ENCODE measurements around the gene KATNBL1. TPM values are rescaled to one million over a fixed set of nuclear protein-coding genes. Genes with fewer than 3 reads are reported as not detected.

Gene KATNBL1
- total and polyA plus RNA-seq, 2 experiments from 2014 or later: 68.2 to 96.1 TPM

DNA sequence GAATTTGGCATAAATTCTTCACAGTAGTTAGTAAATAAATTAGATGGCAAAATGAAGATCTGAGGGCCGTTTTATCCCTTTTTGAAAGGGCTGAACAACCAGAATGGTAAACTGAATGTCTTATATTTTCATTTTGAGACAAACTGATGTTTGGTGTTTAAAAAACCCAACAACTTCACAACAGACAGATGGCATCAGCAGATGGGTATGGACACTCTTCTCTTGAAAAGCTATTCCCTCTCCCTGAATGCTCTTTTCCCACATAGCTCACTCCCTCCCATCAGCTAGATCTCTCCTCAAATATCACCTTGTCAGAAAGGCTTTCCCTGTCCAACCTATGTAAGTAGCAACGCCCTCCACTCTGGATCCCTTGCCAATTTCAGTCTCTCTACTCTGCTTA is 48.3 kb upstream of the KATNBL1 start (continued):
- no peak for TF ChIP-seq CREB1 (CRISPR knock-in tag; IDR thresholded peaks at IDR 0.05; ENCODE audit: low read depth)
- TF ChIP-seq, protein P1, sequence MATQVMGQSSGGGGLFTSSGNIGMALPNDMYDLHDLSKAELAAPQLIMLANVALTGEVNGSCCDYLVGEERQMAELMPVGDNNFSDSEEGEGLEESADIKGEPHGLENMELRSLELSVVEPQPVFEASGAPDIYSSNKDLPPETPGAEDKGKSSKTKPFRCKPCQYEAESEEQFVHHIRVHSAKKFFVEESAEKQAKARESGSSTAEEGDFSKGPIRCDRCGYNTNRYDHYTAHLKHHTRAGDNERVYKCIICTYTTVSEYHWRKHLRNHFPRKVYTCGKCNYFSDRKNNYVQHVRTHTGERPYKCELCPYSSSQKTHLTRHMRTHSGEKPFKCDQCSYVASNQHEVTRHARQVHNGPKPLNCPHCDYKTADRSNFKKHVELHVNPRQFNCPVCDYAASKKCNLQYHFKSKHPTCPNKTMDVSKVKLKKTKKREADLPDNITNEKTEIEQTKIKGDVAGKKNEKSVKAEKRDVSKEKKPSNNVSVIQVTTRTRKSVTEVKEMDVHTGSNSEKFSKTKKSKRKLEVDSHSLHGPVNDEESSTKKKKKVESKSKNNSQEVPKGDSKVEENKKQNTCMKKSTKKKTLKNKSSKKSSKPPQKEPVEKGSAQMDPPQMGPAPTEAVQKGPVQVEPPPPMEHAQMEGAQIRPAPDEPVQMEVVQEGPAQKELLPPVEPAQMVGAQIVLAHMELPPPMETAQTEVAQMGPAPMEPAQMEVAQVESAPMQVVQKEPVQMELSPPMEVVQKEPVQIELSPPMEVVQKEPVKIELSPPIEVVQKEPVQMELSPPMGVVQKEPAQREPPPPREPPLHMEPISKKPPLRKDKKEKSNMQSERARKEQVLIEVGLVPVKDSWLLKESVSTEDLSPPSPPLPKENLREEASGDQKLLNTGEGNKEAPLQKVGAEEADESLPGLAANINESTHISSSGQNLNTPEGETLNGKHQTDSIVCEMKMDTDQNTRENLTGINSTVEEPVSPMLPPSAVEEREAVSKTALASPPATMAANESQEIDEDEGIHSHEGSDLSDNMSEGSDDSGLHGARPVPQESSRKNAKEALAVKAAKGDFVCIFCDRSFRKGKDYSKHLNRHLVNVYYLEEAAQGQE (IDR thresholded peaks at IDR 0.05; ENCODE audit: unreplicated experiment): no peak
- TF ChIP-seq EZH2phosphoT487 (IDR thresholded peaks at IDR 0.05; ENCODE audit: unreplicated experiment): no peak
- no peak for TF ChIP-seq POLR2AphosphoS5 (IDR thresholded peaks at IDR 0.05; ENCODE audit: low read depth)
- TF ChIP-seq EZH2 (IDR thresholded peaks at IDR 0.05; ENCODE audit: low read depth, unreplicated experiment): no peak
- no peak for TF ChIP-seq ZNF331 (CRISPR knock-in tag; IDR thresholded peaks at IDR 0.05; ENCODE audit: low read depth)

- H3K27ac Mint-ChIP-seq: peak overlapping the region; percentile 69; the same call in 1 of the 2 replicates
- no peaks in the 10 kb centered on the region for H3K36me3 ChIP-seq (ENCODE audit: insufficient read depth)
- no peak for TF ChIP-seq ZNF114 (CRISPR knock-in tag; IDR thresholded peaks at IDR 0.05)
- no peak for TF ChIP-seq POLR2AphosphoS5 (IDR thresholded peaks at IDR 0.05; ENCODE audit: low read depth)
- TF ChIP-seq EZH2phosphoT487 (IDR thresholded peaks at IDR 0.05; ENCODE audit: unreplicated experiment): no peak
- no peak for TF ChIP-seq JUNB (IDR thresholded peaks at IDR 0.05; ENCODE audit: unreplicated experiment)
- TF ChIP-seq, protein P2, sequence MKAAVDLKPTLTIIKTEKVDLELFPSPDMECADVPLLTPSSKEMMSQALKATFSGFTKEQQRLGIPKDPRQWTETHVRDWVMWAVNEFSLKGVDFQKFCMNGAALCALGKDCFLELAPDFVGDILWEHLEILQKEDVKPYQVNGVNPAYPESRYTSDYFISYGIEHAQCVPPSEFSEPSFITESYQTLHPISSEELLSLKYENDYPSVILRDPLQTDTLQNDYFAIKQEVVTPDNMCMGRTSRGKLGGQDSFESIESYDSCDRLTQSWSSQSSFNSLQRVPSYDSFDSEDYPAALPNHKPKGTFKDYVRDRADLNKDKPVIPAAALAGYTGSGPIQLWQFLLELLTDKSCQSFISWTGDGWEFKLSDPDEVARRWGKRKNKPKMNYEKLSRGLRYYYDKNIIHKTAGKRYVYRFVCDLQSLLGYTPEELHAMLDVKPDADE (IDR thresholded peaks at IDR 0.05): no peak
- TF ChIP-seq EZH2 (IDR thresholded peaks at IDR 0.05; ENCODE audit: low read depth, unreplicated experiment): no peak
- no peak for TF ChIP-seq NANOG (IDR thresholded peaks at IDR 0.05; ENCODE audit: borderline replicate concordance)
- TF ChIP-seq CTCF (conservative IDR thresholded peaks at IDR 0.05; ENCODE audit: low read depth in 2 of 2): no peak
- TF ChIP-seq CREB1 (CRISPR knock-in tag; IDR thresholded peaks at IDR 0.05; ENCODE audit: low read depth): no peak
- TF ChIP-seq STAT1 (IDR thresholded peaks at IDR 0.05; ENCODE audit: unreplicated experiment): no peak
- TF ChIP-seq ZNF462 (CRISPR knock-in tag; IDR thresholded peaks at IDR 0.05): no peak
- TF ChIP-seq ZNF331 (CRISPR knock-in tag; IDR thresholded peaks at IDR 0.05; ENCODE audit: low read depth): no peak
Measured at GRCh38 chr15:34252545-34252944, 42.6 kb upstream of the KATNBL1 start.

More at GRCh38 chr15:34252545-34252944, 42.6 kb upstream of the KATNBL1 start:
- Histone ChIP-seq H4K20me1 (replicated peaks; ENCODE audit: insufficient read depth) (no peaks in the 10 kb centered on the region), H2AFZ (no peak overlapping the region), H3K27ac (ENCODE audit: low read depth) (no peak overlapping the region), H3K4me3 (no peak overlapping the region), H3K79me2 (replicated peaks; ENCODE audit: insufficient read depth) (no peaks in the 10 kb centered on the region), H3F3A (replicated peaks; ENCODE audit: low read depth) (no peaks in the 10 kb centered on the region), H3K27me3 (ENCODE audit: insufficient read depth) (no peaks in the 10 kb centered on the region), H3K4me2 (no peak overlapping the region), H3K9me2 (ENCODE audit: insufficient read depth) (no peaks in the 10 kb centered on the region), H3K4me1 (ENCODE audit: insufficient read depth) (no peaks in the 10 kb centered on the region)
- no peaks in the 10 kb centered on the region for H3K27me3 Mint-ChIP-seq (ENCODE audit: insufficient read depth, low read depth, poor library complexity)
- H3K4me1 Mint-ChIP-seq: no peaks in the 10 kb centered on the region
- DNase-seq (ENCODE audit: low spot score) (no peak), ATAC-seq (no peak)
- H3K36me3 Mint-ChIP-seq (ENCODE audit: low read depth): no peaks in the 10 kb centered on the region
- no peak overlapping the region for H3K4me3 Mint-ChIP-seq
- H3K9me3 Mint-ChIP-seq: no peaks in the 10 kb centered on the region
